Measurements from ENCODE around the gene ITPR2. TPM values are rescaled to one million over a fixed set of nuclear protein-coding genes. Genes with fewer than 3 reads are reported as not detected.

The ITPR2 gene
- total RNA-seq, 1 donor, result 19.2 TPM

DNA sequence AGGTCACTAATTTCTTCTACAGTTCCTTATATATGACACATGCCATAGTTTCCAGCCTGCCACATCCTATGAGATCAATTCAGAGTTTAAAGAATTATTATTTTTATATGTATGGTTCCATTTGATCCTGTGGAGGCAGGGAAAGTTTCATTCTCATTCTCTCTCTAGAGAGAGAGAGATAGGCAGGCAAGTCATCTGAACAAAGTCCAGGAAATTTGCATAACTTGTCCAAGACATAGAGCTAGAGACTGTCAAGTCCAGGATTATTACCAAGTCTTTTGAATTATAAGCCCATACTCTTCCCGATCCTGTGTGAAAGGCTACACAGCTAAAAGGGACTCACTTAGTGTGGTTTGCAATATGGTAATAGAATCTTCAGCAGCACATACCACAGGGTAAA, 422.3 kb downstream of the ITPR2 start:
- H3K4me2 ChIP-seq (ENCODE audit: insufficient read depth, low read length), result no peak overlapping the region
- H3K27me3 ChIP-seq (ENCODE audit: insufficient read depth, low read length), result no peaks in the 10 kb centered on the region
- H3K9me3 ChIP-seq (ENCODE audit: low read depth, low read length), result no peaks in the 10 kb centered on the region
- no peaks in the 10 kb centered on the region for H3K79me2 ChIP-seq (ENCODE audit: insufficient read depth, low read length)
- no peak overlapping the region for H3K4me3 ChIP-seq (ENCODE audit: insufficient read depth, low read length)
- no peaks in the 10 kb centered on the region for H4K20me1 ChIP-seq (ENCODE audit: insufficient read depth, low read length)
- TF ChIP-seq, protein P1, sequence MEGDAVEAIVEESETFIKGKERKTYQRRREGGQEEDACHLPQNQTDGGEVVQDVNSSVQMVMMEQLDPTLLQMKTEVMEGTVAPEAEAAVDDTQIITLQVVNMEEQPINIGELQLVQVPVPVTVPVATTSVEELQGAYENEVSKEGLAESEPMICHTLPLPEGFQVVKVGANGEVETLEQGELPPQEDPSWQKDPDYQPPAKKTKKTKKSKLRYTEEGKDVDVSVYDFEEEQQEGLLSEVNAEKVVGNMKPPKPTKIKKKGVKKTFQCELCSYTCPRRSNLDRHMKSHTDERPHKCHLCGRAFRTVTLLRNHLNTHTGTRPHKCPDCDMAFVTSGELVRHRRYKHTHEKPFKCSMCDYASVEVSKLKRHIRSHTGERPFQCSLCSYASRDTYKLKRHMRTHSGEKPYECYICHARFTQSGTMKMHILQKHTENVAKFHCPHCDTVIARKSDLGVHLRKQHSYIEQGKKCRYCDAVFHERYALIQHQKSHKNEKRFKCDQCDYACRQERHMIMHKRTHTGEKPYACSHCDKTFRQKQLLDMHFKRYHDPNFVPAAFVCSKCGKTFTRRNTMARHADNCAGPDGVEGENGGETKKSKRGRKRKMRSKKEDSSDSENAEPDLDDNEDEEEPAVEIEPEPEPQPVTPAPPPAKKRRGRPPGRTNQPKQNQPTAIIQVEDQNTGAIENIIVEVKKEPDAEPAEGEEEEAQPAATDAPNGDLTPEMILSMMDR (IDR thresholded peaks at IDR 0.05; ENCODE audit: extremely low read depth, low read depth, low read length), result no peak
- H3K36me3 ChIP-seq (ENCODE audit: insufficient read depth, low read length), result no peaks in the 10 kb centered on the region
- H2AFZ ChIP-seq (ENCODE audit: low read length), result no peak overlapping the region
- no peaks in the 10 kb centered on the region for H3K4me1 ChIP-seq (ENCODE audit: insufficient read depth, low read length)
- no peak for DNase-seq (ENCODE audit: insufficient read length, low spot score, missing footprints)
- H3K27ac ChIP-seq (ENCODE audit: low read depth, low read length), result no peak overlapping the region

DNA sequence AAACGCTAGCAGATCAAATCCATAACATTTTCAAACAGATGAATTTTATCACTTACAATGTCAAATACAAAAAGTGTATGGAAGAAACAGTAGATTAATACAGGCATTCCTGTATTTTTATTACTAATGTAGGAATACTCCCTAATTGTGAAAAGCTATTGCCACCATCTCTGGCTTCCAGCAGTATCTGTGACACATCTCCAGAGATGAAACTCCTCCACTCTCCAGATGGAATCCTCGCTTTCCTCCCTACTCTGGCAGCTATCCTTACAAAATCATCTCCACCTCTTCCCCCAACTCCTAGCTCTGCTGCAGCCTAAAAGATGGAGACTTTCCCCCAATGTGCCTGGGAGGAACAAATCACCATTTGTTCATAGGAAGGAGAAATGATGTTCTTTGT, 426.2 kb downstream of the ITPR2 start:
- TF ChIP-seq, protein P1 (IDR thresholded peaks at IDR 0.05; ENCODE audit: extremely low read depth, low read depth, low read length), result no peak

DNA sequence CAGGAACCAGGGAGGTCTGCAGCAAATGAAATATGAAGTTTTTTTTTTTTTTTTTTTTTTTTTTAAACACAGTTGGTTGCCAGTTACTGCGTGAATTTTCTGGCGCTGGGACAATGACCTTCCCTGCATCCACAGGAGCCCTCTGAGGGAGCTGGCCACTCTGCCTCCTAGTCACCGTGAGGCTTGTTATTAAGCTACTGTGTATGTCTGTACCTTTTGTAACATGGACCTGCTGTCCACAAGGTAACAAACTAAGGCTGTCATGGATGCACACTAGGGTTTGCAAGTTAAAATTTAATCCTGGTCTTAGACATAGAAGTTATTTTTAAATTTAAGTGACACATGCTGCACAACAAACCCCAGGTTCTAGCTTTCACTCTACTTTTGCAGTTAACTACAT, 426.6 kb downstream of the ITPR2 start:
- TF ChIP-seq, protein P1 (IDR thresholded peaks at IDR 0.05; ENCODE audit: extremely low read depth, low read depth, low read length), result no peak
- no peaks in the 10 kb centered on the region for H3K4me1 ChIP-seq (ENCODE audit: insufficient read depth, low read length)
- no peak overlapping the region for H2AFZ ChIP-seq (ENCODE audit: low read length)
- no peaks in the 10 kb centered on the region for H3K36me3 ChIP-seq (ENCODE audit: insufficient read depth, low read length)
- no peaks in the 10 kb centered on the region for H3K27me3 ChIP-seq (ENCODE audit: insufficient read depth, low read length)
- no peak overlapping the region for H3K4me2 ChIP-seq (ENCODE audit: insufficient read depth, low read length)
- H3K27ac ChIP-seq (ENCODE audit: low read depth, low read length), result no peak overlapping the region
- H4K20me1 ChIP-seq (ENCODE audit: insufficient read depth, low read length), result no peaks in the 10 kb centered on the region
- H3K4me3 ChIP-seq (ENCODE audit: insufficient read depth, low read length), result no peak overlapping the region
- no peaks in the 10 kb centered on the region for H3K79me2 ChIP-seq (ENCODE audit: insufficient read depth, low read length)
- DNase-seq (ENCODE audit: insufficient read length, low spot score, missing footprints), result no peak
- H3K9me3 ChIP-seq (ENCODE audit: low read depth, low read length), result no peaks in the 10 kb centered on the region

More for the DNA sequence above, 426.2 kb downstream of the ITPR2 start:
- H4K20me1 ChIP-seq (ENCODE audit: insufficient read depth, low read length), result no peaks in the 10 kb centered on the region
- no peaks in the 10 kb centered on the region for H3K4me1 ChIP-seq (ENCODE audit: insufficient read depth, low read length)
- no peaks in the 10 kb centered on the region for H3K27me3 ChIP-seq (ENCODE audit: insufficient read depth, low read length)
- no peak overlapping the region for H3K4me2 ChIP-seq (ENCODE audit: insufficient read depth, low read length)
- H3K9me3 ChIP-seq (ENCODE audit: low read depth, low read length), result no peaks in the 10 kb centered on the region
- DNase-seq (ENCODE audit: insufficient read length, low spot score, missing footprints), result no peak
- no peak overlapping the region for H3K27ac ChIP-seq (ENCODE audit: low read depth, low read length)
- H3K4me3 ChIP-seq (ENCODE audit: insufficient read depth, low read length), result no peak overlapping the region
- no peaks in the 10 kb centered on the region for H3K36me3 ChIP-seq (ENCODE audit: insufficient read depth, low read length)
- H2AFZ ChIP-seq (ENCODE audit: low read length), result no peak overlapping the region
- no peaks in the 10 kb centered on the region for H3K79me2 ChIP-seq (ENCODE audit: insufficient read depth, low read length)

DNA sequence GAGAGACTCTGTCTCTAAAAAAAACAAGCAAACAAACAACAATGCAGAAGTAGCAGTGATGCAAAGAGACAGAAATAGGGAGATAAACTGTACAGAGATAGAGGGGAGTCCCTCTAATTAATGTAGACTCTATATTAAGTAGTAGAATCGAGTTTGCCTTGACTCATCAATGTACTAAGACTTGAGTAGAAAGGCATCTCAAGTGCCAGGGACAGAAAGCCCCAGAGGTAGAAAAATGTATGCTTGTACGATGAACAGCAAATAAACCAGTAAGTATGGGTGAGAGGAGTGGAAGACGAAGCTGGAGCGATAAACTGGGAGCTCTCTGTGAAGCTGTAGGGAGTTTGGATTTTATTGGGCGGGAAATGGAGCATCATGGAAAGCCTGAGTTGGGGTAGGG, 429.4 kb downstream of the ITPR2 start:
- Histone ChIP-seq H3K27ac (ENCODE audit: low read depth, low read length) (no peak overlapping the region), H3K27me3 (ENCODE audit: insufficient read depth, low read length) (no peaks in the 10 kb centered on the region), H4K20me1 (ENCODE audit: insufficient read depth, low read length) (no peaks in the 10 kb centered on the region), H3K4me2 (ENCODE audit: insufficient read depth, low read length) (no peak overlapping the region), H3K79me2 (ENCODE audit: insufficient read depth, low read length) (no peaks in the 10 kb centered on the region), H2AFZ (ENCODE audit: low read length) (no peak overlapping the region), H3K9me3 (ENCODE audit: low read depth, low read length) (no peaks in the 10 kb centered on the region), H3K36me3 (ENCODE audit: insufficient read depth, low read length) (no peaks in the 10 kb centered on the region), H3K4me3 (ENCODE audit: insufficient read depth, low read length) (no peak overlapping the region), H3K4me1 (ENCODE audit: insufficient read depth, low read length) (no peaks in the 10 kb centered on the region)
- TF ChIP-seq, protein P1 (IDR thresholded peaks at IDR 0.05; ENCODE audit: extremely low read depth, low read depth, low read length), result no peak
- peak; percentile 61 for DNase-seq (ENCODE audit: insufficient read length, low spot score, missing footprints)
